Measurements from ENCODE around the gene ENO2.

GRCh38 chr12:6954316-6955107, 40.1 kb downstream of the ENO2 start:
- TF ChIP-seq CTCF (conservative IDR thresholded peaks at IDR 0.05; ENCODE audit: low read depth in 2 of 2) (no peak), POLR2AphosphoS5 (IDR thresholded peaks at IDR 0.05; ENCODE audit: low read depth) (no peak)

Measured in GM23338 (cell line).